GM12891 (cell line): ENCODE results near the gene ATXN7L1.

Experiments
- DNase-seq: peaks from one replicate; pipeline ENCODE4 v3.0.0; 2011; ENCODE audit warnings: low spot score; ENCODE audit not compliant: insufficient read length
- FAIRE-seq: peaks from 2 replicates; lab custom pipeline; 2011; peaks lifted over from hg19 to GRCh38; lab: Jason Lieb, UNC
- PAX5 ChIP-seq: IDR thresholded peaks from 2 replicates; pipeline ENCODE4 v1.6.1; 2011; ENCODE audit warnings: low read length, moderate library complexity, mild to moderate bottlenecking; ENCODE audit not compliant: insufficient read depth, severe bottlenecking
- POLR2A ChIP-seq: IDR thresholded peaks from 2 replicates; pipeline ENCODE4 v1.6.1; 2011; ENCODE audit warnings: low read depth, low read length, control low read depth
- POLR2AphosphoS5 ChIP-seq: IDR thresholded peaks from 2 replicates; pipeline ENCODE4 v1.6.1; 2011; ENCODE audit warnings: low read depth, low read length, control low read depth
- POU2F2 ChIP-seq: IDR thresholded peaks from 2 replicates; pipeline ENCODE4 v1.6.1; 2011; ENCODE audit warnings: low read depth, mild to moderate bottlenecking, control low read depth, low read length, moderate library complexity
- SPI1 ChIP-seq: IDR thresholded peaks from 2 replicates; pipeline ENCODE4 v1.6.1; 2011; ENCODE audit warnings: low read depth, low read length, control low read depth
- TAF1 ChIP-seq: IDR thresholded peaks from 2 replicates; pipeline ENCODE4 v1.6.1; 2011; ENCODE audit warnings: low read depth, low read length, control low read depth

The ATXN7L1 gene

DNA sequence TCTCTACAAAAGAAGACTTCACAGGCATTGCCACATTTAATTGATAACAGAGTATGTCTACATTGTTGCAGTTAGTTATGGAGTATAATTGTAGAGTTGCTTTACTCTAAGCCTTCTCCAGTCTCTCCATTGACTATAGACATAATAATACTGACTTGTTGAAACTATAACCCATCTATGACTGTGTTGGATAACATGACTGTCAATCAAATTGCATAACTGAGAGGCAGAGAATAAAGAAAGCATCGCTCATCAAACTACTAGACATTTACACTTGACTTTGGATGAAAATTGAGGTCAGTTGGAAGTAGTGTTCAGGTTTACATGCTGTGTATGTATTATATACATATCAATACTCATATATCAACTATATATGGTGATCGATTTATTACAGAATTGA, 3.4 kb upstream of the ATXN7L1 start:
- FAIRE-seq = no peak

DNA sequence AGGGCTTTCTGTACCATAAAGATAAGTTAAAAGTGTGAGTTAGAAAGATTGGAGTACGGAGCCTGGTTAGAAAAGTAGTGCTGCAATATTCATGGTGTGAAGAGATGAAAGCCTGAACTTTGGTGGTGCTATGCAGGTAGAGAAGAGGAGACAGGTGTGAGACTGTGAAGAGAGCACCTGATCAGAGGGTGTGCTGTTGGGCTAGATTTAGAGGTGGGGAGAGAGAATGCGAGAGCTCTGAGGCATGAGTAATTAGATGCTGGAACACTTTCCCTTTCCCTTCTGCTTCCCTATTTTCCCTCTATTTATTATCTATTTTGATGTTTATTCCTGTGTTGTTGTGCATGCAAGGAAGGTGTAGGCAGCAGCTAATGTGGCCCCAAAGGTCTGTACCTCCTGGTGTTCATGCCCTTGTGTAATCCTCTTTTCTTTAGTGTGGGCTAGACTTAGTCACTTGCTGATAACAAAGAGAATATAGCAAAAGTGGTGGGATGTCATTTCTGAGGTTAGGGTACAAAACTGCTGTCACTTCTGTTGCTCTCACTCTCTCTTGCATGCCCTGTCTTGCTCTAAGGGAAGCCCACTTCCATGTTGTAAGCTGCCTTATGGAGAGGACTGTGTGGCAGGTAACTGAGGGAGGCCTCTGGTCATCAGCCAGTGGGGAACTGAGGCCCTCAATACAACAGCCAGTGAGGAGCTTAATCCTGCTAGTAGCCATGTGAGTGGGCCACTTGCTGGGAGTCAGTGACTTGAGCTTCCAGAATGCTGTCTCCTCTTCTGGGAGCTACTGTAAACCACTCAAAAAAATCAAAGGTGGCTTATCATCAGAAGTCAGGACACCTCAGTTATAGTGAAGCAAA, 2.6 kb upstream of the ATXN7L1 start:
- FAIRE-seq (no peak), DNase-seq (no peak)
- TF ChIP-seq PAX5 (no peak), POLR2AphosphoS5 (no peak), SPI1 (no peak), POU2F2 (no peak), POLR2A (no peak)

More for the DNA sequence above, 3.4 kb upstream of the ATXN7L1 start:
- no peak for DNase-seq
- no peak for TF ChIP-seq POLR2AphosphoS5
- no peak for TF ChIP-seq PAX5
- no peak for TF ChIP-seq SPI1
- no peak for TF ChIP-seq POU2F2
- no peak for TF ChIP-seq TAF1
- no peak for TF ChIP-seq POLR2A

DNA sequence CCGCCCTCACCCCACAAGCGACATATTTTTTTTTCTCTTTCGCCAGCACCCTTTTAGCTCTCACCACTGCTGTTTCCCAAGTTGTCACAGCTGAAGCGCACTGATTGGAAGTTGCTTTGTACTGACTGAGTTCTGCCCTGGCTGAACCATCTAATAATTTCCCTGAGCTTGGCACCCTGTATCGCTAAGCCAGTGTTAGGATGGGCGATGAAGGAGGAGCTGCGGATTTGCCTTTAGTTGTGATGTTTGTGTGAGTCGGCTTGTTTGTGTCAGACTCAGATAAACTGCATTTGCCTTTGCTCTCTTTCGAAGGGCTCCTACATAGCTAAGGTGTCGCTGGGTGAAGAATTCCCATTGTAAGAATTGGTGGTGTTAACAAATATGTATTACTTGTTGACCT, 1.3 kb upstream of the ATXN7L1 start:
- no peak for FAIRE-seq
- TF ChIP-seq POLR2A = no peak
- TF ChIP-seq PAX5 = no peak
- TF ChIP-seq TAF1 = no peak
- DNase-seq = no peak

DNA sequence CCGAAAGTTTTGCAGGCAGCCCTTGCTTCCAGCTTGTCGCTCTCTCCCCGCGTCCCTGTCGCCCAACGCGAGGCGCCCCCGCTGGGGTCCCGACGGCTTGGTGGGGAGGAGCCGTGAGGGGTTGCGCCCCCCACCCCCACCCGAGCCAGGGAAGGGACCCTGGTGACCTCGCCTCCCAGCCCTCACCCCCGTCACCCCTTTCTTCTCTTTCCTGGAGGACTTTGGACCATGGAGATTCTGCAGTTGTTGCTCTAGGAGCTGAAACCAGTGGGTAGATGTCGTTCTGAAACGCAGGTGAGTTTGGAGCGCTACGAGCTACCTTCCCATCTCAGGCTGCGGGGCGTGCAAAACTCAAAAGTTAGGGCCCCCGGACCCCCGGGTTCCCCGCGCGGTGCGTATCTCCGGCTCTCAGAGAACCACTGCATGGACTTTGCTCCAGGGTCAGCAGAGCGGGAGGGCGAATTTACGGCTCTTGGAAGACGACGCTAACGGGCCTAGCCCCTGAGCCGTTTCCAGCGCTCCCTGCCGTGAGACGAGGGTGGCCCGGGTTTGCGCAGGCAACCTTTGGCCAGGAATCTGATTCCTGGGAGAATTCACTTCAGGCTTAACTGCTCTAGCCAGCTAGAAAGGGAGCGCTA, 684 bp upstream of the ATXN7L1 start:
- no peak for FAIRE-seq
- DNase-seq = no peak
- TF ChIP-seq SPI1 = no peak
- no peak for TF ChIP-seq TAF1
- TF ChIP-seq POLR2AphosphoS5 = no peak

DNA sequence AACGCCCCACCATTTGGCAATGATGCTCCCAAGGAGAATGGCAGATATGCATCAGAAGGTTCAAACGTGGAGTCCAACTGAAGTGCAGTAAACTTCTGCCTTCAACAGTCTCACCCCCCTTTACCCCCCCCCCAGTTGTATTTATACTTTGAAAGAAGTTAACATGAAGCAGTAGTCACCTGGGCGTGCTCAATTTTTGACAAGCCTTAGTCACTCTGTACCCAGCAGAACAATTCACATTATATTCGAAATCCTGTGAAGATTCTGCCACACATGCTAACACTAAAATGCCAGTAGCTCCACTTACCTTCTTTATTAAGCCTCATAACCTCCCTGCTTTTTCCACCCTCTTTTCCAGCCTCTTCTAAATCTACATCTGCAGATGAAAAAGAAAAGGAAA, 894 bp downstream of the ATXN7L1 start:
- DNase-seq = no peak
- FAIRE-seq = no peak
- no peak for TF ChIP-seq POU2F2
- TF ChIP-seq TAF1 = no peak
- TF ChIP-seq SPI1 = no peak
- no peak for TF ChIP-seq POLR2A
- no peak for TF ChIP-seq PAX5
- no peak for TF ChIP-seq POLR2AphosphoS5

DNA sequence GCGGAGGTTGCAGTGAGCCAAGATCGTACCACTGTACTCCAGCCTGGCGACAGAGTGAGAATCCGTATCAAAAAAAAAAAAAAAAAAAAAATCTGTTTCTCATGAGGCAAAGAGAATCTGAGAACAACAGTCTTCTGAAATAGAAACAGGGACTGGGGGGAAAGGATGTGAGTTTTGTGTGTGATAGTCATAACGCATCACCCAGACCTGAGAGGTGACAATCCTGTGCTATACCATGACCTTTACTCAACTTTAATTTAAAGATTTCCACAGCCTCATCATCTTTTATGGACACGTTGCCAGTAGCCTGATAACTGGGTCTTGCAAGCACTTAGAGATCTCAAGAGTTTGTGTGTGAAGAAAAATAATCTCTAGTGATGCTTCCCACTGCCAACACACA, 2.3 kb downstream of the ATXN7L1 start:
- no peak for FAIRE-seq
- no peak for DNase-seq
- TF ChIP-seq TAF1 (no peak), POLR2AphosphoS5 (no peak), POU2F2 (no peak), PAX5 (no peak), SPI1 (no peak), POLR2A (no peak)

DNA sequence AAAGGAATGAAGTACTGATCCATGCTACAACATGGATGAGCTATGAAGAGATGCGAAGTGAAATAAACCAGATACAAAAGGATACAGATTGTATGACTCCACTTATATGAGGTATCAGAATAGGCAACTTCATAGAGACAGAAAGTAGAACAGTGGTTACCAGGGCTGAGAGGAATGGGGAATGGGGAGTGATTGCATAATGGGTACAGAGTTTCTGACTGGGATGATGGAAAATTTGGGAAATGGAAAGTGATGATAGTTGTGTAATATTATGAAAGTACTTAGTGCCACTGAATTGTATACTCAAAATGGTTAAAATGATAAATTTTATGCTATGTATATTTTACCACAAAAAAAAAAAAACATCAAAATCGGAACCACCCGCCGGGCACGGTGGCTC, 3.9 kb downstream of the ATXN7L1 start:
- DNase-seq = no peak
- no peak for FAIRE-seq
- TF ChIP-seq POLR2AphosphoS5 = no peak
- TF ChIP-seq POLR2A = no peak
- no peak for TF ChIP-seq POU2F2
- TF ChIP-seq SPI1 = no peak
- no peak for TF ChIP-seq PAX5
- TF ChIP-seq TAF1 = no peak

GRCh38 chr7:105871142-105871541, 5.3 kb downstream of the ATXN7L1 start:
- FAIRE-seq = no peak

GRCh38 chr7:105866102-105866801, 10.1 kb downstream of the ATXN7L1 start:
- TF ChIP-seq SPI1 (no peak), POLR2AphosphoS5 (no peak), TAF1 (no peak), POLR2A (no peak), PAX5 (no peak)
- no peak for FAIRE-seq

More at GRCh38 chr7:105871142-105871541, 5.3 kb downstream of the ATXN7L1 start:
- DNase-seq = no peak
- TF ChIP-seq PAX5 (no peak), POLR2AphosphoS5 (no peak), POLR2A (no peak), SPI1 (no peak), POU2F2 (no peak), TAF1 (no peak)

DNA sequence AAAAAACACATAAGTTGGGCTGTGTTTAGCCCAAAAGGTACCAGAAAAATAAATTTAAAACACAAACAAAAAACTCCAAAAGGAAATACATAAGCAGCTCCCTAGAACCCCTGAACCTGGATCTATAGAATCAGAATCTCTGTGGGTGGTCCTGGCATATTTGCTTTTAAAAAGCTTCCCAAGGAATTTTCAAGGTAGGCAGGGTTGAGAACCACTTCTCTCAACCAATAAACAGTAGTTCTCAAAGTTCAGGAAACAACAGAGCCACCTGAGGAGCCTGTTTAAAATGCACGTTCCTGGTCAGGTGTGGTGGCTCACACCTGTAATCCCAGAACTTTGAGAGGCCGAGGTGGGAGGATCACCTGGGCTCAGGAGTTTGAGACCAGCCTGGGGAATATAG, 12.5 kb downstream of the ATXN7L1 start:
- no peak for DNase-seq
- TF ChIP-seq PAX5 = no peak
- no peak for TF ChIP-seq SPI1
- no peak for TF ChIP-seq TAF1
- no peak for FAIRE-seq

More at GRCh38 chr7:105866102-105866801, 10.1 kb downstream of the ATXN7L1 start:
- no peak for DNase-seq
